NCI-H2081 treated with DMSO at 0.1 percent for 48 hours (cell line): ENCODE data around the gene PAM16.

ENCODE experiments used
- DNase-seq: peaks from one replicate; lab custom pipeline; 2025; lab: John Stamatoyannopoulos, UW

Gene PAM16

GRCh38 chr16:4371357-4372000 lies 20.4 kb upstream of the PAM16 start, which contains the start of gene VASN:
Gene VASN, plus strand, starts transcription at chr16:4371848. Its CDS starts 9,030 bp downstream, at chr16:4380878.
- no peak for DNase-seq

DNA sequence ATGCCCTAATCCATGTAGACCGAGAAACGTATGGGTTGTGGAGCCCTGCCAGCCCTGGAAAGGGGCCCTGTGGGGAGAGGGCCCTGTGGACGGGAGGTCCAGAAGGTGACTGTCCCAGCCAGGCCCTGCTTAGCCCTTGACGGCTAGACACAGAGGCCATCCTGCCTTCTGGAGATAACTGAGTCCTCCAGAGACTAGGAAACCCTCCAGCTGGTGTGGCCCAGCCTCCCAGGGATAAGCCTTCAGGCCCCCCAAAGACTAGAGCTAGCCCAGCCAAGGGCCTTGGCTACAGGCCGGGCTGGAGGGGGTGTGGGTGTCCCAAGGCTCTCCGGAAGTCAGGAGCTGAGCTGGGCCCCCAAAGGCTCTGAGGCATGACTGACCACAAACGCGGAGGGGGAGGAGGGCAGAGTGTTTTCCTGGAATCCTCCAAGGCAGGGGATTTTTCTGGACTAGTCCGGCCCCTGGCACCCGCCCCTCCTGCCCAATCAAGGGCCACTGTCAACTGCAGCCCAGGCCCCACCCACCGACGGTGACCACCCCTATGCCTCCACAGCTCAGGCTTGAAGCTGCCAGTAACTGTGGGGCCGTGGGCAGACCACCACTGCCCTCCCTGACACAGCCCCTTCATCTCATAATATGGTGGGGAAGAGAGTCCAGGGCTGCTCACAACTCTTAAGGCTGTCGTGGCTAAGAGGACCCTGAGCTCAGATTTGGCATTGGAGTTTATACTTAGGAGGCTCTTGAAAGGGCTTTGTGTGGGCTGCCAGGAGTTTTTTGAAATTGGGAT lies 19.6 kb upstream of the PAM16 start:
- DNase-seq = no peak

- DNase-seq = no peak
These were observed 19.0 kb upstream of the PAM16 start for GRCh38 chr16:4370151-4370550.

DNA sequence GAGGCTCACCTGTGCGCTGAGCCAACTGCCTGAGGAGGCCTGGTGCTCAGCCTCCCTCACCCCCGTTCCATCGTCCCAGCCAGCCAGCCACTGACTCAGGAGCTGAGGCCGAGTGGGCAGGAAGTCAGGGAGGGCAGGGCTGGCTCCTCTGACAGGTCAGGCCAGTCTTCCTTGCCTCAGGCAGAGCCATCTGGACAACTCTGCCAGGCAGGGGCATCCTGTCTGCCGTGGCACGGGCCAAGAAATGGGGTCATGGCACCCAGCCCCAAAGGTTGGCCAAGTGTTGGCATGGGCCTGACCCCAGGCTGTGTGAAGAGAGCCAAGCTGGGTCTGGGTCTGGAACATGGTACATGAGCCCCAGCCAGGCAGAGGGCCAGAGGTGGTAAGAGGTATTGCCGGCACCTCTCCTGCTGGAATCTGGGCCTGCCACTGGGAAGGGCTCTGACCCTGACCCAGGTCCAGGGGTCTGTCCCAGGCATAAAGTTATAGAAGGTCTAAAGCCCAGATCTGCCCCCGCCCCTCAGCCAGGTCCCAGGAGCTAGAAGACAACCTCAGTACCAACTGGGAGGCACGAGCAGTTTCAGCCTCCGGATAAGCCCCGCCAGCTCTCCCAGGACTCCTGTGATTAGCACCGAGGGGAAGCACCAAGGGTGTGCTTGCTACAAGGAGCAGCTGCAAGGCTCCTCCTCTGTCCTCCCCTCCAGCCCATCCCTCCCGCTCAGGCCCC lies 18.0 kb upstream of the PAM16 start:
- DNase-seq = no peak

GRCh38 chr16:4367393-4367856 lies 16.3 kb upstream of the PAM16 start:
- no peak for DNase-seq

GRCh38 chr16:4366016-4366415 lies 14.9 kb upstream of the PAM16 start:
- no peak for DNase-seq

DNA sequence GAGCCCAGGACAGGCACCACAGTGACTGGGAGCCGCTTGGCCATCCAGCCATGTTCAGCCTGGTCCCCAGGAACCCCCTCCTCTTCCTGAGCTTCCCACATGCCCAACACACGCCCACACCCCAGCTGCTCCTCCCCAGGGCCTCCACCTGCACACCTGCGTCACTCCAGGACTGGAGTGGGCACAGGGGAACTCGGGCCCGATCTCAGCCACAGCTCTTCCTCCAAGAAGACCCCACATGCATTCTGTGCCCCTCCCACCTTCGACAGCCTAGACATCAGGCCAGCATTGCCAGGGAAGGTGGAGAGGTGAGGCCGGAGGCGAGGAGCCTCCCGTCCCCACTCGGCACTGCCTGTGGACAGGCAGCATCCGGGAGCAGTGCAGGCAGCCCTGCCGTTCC lies 14.5 kb upstream of the PAM16 start:
- DNase-seq = no peak

- no peak for DNase-seq
These were observed 13.9 kb upstream of the PAM16 start for GRCh38 chr16:4365014-4365406.

DNA sequence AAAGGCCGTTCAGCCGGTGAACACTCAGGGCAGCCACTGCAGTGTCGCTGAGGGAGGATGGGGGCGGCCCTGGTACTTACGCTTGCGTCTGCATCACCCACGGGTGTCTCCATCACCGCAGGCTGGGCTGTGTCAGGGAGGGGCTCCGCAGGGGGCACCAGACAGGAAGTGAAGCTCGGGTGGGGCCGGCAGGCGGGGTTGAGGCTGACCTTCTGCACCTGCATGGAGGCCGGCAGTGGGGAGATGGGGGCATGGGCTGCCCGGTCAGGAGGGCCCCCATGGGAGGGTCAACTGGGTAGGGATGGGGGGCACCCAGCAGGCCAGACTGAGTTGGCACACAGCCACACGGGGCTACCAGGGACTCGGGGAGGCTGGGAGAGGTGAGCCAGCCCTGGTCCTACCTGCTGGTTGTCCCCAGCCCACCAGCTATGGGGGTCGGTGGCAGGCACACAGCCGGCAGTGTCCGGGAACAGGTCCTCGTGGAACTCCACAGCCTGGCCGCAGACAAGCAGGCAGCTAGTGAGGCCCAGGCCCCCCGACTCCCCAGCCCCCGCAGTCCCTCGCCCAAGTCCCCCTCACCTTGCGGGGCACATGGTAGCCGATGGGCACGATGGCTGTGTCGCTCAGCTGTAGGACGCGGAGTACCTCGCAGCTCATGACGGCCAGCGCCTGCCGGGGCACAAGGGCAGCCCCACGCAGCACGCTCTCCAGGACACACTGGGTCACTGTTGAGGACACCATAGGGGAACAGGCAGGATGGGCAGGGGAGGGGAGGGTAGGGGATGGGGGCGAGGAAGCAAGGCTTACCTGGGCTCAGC lies 13.3 kb upstream of the PAM16 start:
- DNase-seq = no peak

- no peak for DNase-seq
These were observed 11.5 kb upstream of the PAM16 start for GRCh38 chr16:4362476-4363135.

GRCh38 chr16:4361944-4362311 lies 10.8 kb upstream of the PAM16 start:
- DNase-seq = no peak

DNA sequence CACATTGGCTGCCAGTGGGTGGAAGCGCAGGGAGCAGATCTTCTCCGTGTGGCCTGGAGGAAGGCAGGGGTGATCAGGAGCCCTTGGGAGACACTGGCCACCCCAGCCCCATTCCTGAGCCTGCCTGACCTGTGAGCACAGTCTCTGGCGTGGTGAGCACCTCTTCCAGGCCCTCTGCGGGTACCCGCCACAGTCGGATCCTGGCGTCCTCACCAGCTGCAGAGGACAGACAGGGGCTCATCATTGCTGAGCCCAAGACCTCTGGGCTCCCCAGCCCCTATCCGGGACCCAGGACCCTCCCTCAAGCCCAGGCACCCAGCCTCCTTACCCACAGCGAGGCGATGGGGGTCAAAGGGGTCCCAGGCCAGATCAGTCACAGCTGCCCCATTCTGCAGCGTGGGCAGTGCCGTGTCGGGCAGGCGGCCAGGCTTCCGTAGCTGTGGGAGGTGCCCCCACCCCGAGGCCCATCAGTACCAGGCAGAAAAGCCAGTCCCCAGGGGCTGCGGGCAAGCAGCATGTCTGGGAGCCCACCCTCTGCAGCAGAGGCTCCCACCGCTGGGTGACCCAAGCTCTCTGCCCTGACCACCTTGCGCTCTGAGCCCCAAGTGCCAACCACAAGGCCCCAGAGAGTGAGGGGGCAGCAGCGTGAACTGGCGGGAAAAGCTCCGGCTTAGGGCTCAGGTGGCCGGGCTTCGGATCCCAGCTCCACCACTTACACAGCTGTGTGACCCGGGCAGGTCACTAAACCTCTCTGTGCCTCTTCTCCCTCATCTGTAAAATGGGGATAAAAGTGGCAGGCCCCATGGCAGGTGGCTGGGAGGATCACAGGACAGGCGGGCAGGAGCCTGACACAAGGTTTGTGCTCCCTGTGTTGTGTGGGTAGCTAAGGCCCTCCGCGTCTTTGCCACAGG lies 10.2 kb upstream of the PAM16 start:
- no peak for DNase-seq

- no peak for DNase-seq
These were observed 9.5 kb upstream of the PAM16 start for GRCh38 chr16:4360538-4361021.

GRCh38 chr16:4359914-4360313 lies 8.8 kb upstream of the PAM16 start:
- no peak for DNase-seq

- DNase-seq = no peak
These were observed 7.9 kb upstream of the PAM16 start for GRCh38 chr16:4358831-4359561.

DNA sequence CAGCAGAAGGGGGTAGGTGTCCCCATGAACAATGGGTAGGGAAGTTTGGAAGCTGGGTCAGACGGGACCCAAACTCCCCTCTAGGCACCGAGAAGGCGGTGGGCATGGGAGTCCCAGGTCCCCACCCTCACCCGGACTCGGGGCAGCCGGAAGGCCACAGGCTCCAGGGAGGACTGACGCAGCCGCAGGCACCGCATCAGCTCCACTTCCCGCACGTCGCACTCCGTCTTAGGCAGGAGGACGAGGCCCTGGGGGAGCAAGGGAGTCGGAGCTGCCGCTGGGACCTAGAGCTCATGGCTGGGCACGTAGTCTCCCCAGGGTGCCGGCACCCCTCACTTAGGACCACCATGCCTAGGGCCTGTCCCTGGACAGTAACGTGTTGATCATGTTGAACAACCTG lies 7.1 kb upstream of the PAM16 start:
- DNase-seq = no peak

DNA sequence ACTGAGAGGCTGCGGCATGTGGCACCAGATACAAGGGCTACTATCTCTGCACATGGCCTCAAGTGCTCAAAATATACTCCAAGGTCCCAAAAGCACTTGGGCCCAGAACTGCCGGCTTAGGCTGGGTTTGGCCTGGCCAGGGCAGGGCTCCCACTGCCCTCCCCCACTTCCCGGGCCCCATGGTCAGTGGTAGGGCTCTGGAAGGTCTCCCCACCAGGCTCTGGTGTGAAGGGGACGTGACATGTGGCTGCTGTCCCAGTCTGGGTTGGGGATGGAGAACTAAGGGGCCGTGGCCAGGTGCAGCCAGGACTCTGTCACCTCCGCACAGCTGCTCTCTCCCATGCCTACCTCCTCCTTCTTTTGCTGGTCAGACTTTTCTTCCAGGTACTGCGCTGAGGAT lies 5.7 kb upstream of the PAM16 start:
- no peak for DNase-seq

DNA sequence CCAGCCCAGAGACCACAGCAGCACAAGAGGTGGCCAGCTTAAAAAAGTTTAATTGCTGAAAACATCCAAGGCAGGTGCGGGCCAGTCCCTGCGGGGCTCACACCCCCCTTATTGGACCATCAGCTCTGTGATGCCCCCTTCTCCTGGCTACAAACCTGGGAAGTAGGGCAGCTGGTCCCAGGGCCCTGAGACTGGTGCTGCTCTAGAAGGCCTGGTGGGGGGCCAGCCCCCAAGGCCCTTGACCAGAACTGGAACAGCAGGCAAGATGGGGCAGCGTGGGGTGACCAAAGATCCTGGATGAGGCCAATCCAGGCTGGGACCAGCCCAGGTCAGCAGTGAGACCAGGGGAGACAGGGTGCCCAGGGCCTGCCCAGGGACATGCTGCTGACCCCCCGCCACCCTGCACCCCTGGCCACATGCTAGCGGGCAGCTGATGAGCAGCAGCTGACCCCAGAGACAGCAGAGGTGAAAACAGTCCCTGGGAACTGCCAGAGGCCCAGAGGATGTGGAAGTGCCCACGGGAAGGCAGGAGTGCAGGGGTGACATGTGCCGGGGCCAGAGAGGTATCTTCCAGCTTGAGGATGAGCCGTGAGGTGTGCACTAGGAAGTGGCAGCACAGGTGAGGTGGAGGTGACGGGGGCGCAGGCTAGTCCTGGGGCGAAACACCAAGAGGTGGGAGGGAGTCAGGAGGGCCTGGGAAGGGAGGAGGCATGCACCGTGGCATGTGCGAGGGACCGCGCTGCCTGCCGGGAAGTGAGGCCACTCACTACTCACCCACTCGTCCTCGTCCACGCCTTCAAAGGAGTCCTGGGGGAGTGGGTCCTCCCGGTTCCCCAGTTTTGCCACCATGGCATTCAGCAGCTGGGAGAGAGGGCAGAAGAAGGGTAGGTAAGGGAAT lies 3.6 kb upstream of the PAM16 start:
- no peak for DNase-seq

GRCh38 chr16:4353675-4354074 lies 2.6 kb upstream of the PAM16 start:
- no peak for DNase-seq
